GM19328 (cell line): ENCODE measurements around the gene TRIM47.

Experiments
- ATAC-seq: cut with Tn5 transposase; IDR thresholded peaks from one replicate; pipeline ENCODE4 v1.9.1; 2021; ENCODE audit warnings: mild to moderate bottlenecking, moderate library complexity; ENCODE audit not compliant: unreplicated experiment

Gene TRIM47

DNA sequence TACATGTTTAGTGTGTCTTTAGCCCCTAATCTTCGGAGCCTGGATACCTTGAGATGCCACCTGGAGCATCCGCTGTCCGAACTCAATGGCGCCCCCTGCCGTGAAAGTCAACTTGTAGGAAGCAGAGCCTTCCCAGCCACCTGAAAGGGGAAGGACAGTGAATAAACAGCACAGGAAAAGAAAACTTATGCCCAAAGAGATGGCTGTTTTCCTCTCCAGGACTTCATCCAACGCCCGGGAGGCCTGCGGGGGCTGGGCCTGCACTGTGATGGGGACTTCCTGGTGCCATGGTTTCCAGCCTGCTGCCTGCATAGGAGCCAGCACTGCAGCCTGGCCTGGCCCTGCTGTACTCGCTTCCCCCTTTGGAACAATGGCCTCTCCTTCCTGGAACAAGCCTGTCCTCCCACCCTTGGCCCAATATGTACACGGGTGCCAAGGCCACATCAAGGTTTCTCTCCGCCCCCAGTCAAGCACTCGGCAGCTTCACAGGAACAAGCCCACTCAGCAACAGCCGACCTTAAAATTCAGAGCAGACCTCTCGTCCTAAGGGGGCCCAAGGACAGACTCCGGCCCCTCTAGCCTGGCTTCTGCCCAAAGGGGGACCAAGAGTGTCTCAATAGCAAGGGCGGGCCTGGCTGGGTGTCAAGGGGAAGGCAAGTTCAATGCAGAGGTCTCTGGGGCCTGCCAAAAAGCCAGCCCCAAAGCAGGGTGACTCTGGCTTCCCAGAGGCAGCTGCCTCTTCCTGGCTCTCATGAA lies 29.7 kb downstream of the TRIM47 start:
- no peak for ATAC-seq

DNA sequence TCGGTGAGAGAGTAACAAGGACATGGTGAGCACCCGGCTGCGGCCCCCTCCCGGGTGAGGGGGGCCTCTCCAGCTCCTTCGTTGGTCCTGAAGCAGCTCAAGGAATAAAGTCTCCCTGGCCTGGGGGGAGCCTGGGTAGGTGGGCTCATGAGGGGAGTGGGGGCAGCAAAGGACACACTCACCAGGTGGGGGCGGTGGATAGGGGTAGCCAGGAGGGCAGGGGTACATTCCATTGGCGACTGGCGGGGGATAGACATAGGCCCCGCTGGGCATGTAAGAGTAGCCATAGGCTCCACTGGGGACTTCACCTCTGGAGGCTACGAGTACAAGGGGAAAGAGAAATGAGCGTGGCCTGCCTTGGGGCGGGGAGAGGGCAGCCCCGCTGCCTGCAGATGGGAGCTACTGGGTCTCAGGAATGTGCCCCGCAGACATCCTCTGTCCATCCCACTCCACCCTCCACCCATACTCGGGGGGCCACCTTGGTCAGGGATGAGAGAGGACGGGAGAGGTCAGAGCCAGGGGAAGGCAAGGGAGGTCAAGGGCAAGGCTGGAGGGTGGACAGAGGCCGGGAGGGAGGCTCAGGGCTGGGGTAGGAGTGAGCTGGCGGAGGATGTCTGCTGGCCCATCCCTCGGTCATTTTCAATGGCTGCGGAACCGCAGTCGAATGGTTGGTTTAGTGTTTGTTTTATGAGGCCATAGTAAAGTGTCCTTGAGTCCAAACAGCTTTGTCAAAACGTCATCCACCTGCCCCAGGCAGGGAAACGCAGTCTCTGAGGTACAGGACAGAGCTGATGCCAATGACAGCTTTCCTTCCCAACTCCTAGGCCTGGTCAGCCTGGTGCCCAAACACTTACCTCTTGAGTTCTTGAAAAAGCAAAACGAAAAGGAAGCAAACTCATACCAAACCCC lies 30.5 kb downstream of the TRIM47 start:
- ATAC-seq: no peak

DNA sequence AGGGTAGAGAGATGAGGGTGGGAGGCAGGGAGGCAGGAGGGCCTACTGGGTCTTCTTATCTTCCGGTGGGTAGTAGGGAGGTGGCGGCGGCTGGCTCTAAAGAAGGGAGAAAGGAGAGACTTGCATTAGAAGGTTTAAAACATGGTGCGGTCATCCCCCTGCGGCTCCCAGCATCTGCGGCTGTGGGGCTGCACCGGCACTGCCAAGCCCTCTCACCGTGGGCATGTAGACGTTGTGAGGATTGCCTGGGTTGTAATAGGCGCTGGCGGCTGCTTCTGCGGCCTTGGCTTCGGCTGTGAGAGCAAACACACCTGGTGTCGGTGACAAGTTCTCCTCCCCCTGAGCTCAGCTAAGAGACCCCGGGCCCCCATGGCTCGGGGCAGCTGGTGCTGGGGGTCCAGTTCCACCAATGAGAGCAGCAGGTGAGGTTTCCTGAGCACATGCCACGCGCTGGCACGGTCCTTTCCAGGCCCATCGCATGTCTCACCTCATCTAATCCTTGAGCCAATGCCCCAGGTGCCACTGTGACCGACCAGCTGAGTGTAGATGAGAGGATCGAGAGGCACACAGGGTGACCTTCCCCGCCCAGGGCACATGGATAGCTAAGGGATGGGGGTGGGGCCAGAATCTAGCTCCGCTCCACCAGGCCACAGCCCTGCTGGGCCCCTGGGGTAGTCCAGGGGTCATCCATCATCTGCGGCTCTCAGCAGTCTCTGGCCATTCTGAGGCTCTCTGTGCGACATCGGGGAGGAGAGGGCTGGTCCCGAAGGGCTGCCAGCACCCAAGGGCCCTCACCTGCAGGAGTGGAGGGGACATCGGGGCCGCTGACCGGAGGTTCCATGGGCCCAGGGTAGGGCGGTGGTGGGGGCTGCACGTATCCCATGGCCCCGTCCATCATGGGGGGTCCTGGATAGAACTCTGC lies 31.4 kb downstream of the TRIM47 start:
- ATAC-seq: no peak

DNA sequence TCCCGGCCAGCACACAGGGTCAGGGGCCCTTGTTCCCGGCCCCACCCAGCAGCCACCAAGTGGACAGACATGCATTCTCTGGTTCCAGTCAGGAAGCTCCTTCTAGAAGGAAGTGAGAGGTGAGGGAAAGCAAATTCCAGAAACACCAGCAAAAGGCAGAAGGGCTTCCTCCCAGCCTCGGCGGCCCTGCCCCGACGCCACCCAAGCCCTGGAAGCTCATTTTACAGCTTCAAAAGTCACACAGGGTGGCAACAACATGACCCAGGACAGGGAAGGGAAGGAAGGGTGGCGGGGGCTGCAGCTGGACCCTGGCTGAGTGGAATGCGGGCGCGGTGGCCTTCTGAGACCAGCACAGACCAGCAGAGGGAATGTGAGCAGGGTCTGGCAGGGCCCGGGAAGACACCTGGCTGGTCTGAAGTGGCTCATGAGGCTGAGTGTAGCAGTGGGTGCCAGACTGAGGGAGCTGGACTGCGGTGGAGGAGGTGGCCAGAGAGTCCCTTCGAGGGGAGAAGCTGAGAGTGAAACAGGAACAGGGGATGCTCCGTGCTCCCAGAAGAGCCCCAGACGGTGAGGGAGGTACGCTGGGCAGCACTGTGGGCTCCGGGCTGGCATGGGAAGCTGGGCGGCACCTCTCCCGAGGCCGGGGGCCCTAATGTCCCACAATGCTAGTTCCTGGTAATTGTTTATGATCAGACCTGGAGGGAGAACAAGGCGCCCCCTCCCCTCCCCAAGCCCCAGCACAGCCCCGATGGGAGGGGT lies 32.3 kb downstream of the TRIM47 start:
- ATAC-seq: no peak

DNA sequence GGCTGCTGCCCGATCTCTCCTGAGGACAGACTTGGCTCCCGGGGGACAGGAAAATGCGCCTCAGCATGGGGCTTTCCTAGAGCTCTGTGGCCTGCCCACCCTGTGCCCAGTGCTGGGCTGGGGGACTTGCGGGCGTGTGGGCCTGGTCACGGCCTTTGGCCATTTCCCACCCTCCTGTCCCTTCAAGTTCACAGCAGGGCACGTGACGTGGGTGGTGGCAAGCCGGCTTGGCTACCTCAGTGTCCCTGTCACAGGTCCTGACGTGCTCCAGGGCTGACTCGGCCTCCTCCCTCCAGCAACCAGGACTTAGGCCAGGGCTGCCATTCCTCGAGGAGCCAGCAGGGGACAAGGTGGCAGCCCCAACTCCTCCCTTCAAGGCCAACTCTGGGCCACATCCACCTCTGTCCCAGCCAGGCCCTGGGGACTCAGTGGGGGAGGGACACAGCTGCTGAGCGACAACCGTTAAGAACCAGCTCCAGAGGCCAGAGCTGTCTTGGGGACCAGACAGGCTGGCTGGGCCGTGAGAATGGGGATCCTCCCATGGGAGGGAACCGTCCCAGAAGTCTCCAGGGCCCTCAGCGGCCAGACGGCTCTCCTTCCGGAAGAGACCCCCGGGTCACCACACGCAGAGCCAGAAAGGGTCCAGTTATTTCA lies 33.2 kb downstream of the TRIM47 start:
- peak; percentile 68 for ATAC-seq

DNA sequence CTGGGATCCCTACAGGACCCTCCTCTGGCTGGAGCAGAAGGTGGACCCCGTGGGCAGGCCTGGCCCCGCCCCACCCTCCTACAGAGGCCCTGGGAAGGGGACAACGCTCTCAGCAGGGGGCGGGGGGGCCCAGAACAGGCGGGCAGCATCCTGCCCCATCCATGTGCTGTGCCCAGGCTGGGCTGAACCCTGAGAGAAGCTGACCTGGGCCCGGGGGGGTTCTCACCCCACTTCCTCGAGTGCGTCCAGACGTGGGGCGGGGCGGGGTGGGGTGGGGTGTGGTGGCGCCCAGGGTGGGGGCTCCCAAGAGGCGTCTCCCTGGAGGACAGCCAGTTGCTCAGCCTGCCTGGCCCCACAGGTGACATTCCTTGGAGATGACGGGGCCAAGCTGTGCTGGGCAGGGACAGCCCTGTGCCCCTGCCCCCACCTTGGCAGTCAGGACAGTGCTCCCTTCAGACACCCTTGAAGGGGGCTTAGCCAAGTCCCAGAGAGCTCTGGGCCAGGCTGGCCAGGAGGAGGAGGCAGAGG lies 33.8 kb downstream of the TRIM47 start:
- peak; percentile 1 for ATAC-seq

DNA sequence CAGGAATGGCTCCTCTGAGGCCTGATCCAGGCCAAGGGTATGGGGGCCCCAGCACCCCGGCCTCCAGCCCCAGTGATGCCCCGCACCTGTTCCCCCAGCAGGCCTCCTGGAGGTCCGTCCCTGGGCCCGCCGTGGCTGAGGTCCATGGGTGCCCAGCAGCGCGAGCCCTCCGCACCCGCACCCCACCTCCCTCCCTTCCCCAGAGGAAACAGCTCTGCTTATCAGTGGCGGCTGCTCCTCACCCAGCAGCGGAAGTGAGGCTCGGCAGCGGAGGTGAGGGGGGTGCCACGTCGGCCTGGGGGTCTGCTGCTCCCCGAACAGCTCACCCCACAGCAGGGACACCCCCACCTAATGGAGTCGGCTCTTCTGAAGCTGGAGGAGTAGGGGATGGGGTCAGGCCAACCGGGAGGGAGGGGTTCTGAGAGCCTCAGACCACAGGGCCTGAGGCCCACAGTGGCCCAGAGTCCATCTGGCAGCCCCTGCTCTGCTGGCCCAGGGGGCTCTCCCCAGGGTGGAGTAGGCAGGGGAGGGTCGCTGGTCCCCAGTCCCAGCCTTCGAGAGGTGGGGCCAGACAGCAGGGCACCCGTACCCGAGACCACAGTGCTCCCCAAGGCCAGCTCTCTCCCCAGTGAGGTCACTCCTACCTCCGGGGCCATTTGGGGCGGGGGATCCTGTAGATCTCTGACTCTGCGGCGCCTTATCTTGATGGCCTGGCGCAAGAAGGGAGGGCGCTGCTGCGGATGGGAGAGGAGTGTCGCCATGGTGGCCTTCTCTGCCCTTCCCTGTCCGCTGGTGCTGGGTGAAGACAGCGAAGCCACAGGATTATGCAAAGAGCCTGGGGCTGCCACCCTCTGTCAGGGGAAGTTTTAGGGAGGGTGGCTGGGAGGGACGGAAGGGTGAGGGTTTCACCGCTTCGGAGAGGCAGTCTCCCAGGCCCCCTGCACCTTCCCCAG lies 34.5 kb downstream of the TRIM47 start, which contains the start of gene UNC13D:
UNC13D (minus strand) TSS at position 828 of the 953 bp plus-strand sequence; CDS start at position 761, 67 bp downstream.
- ATAC-seq: no peak

DNA sequence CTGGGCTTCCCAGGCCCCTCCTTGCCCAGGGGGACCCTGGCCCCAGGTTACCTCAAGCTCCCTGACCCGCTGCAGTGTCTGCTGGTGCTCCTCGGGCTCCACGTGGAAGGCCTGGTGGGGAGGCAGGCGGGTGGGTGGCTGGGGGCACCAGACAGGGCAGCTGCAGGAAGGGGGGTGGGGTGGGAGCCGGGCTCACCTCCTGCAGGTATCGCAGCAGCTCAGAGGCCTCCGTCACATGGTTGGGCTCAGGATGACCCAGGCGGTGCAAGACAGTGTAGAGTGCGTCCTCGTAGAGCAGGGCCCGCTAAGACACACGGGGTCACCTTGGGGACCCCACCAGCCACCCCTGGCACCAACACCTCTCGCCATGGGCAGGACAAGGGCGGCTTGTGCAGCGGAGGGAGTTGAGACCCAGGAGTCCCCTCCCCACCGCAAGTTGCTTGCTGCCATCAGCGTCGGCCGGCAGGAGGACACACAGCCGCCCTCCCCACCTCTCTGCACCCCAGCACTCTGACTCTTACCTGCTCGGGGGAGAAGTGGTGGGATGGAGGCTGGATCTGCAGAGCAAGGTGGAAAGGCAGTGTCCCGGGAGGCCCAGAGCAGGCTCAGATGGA lies 35.3 kb downstream of the TRIM47 start:
- no peak for ATAC-seq

DNA sequence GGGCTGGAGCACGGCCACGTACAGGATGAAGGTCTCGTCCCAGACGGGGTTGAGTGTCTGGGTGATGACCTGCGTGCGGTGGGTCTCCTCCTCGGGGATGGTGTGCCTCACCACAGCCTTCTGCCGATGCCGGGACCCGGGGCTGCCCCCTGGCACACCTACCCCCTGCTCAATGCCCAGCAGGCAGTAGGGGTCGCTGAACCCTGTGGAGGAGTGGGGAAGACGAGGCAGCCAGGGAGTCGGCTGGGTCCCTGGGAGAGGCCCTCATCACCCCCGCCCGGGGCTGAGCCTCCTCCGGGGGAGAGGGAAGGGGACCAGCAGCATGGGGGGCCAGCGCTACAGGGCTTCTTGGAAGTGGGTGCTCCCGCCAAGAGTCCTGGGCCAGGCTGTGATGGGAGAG lies 36.0 kb downstream of the TRIM47 start:
- ATAC-seq: no peak

DNA sequence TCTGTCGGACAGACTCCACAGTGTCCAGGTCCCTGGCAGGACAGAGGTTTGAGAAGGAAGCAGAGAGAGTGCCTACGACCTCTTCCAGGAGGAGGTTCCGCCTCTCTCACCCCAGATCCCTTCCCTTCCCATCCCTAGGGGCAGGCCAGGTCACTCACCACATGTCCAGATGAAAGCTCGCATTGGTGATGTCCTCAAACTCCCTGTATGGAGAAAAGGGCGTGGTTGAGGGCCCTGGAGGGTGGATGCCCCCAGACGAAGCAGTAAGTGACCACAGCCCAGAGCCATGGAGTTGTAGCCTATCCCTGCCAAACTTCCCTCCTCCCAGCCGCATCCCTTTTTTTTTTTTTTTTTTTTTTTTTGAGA lies 37.6 kb downstream of the TRIM47 start:
- ATAC-seq: no peak

DNA sequence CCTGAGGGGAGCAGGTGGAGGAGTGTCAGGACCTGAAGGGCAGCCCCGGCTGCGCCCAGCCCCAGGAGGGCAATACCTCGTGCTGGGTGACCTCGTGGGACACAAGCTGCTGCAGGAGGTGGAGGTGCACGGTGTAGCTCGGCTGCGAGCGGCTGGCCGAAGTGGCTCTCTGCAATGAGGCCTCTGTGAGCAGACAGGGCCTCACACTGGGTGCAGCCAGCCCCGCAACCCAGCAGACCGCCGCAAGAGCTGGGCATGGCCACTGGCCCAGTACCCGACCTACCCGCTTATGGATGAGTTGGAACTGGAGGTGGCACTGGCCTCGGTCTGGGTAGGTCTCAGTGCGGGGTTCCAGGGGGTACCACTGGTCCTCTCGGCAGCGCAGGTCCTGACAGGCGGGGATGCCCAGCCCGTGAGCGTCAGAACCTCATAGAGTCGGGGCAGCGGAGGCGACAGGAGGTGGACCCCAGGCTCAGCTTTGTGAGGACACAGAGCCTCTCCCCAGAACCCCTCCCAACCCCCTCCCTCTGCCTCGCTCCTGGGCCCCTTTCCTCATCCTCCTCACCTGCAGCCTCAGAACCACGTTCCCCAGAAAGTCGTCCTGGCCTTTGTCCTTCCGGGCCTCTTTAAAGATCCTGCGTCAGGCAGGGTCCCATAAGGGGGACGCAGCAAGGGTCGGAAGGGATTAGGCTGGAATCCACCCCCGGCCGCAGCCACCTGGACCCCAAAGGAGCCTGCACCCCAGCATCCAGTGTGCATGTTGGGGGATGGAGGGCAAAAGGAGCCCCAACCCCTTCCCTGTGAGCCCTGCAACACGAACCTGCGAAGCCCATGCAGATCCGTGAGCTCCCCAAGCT lies 38.2 kb downstream of the TRIM47 start:
- ATAC-seq: no peak

DNA sequence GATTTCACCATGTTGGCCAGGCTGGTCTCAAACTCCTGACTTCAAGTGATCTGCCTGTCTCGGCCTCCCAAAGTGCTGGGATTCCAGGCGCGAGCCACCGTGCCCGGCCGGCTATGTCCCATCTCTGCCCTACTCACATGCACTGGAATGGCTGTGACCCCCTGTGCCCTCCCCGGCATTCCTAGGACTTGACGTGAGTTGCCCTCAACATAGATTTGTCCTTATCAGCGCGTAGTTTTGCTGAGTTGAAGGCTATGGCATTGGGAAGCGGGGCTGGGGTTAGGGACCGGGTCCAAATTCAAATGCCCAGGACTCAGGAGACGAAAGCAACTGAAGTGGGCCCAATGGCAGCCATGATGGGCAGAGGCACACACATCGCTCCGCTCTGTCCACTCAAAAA lies 40.0 kb downstream of the TRIM47 start:
- ATAC-seq: no peak

DNA sequence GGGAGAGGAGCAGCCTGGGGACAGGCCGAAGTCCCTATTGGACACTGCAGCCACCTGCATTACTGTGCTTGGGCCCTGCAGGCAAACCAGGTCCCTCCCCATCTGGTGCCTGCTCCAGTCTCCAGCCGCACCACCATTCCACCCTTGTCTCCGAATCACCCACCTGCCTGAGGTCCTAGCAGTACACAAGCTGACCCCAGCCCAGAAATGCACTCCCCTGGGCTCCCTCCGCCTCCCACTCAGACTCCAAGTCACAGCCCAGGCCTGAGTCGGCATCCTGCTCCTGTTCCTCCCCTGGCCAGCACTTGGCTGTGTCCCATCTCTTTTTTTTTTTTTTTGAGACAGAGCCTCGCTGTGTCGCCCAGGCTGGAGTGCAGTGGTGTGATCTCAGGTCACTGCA lies 40.5 kb downstream of the TRIM47 start:
- ATAC-seq: no peak

DNA sequence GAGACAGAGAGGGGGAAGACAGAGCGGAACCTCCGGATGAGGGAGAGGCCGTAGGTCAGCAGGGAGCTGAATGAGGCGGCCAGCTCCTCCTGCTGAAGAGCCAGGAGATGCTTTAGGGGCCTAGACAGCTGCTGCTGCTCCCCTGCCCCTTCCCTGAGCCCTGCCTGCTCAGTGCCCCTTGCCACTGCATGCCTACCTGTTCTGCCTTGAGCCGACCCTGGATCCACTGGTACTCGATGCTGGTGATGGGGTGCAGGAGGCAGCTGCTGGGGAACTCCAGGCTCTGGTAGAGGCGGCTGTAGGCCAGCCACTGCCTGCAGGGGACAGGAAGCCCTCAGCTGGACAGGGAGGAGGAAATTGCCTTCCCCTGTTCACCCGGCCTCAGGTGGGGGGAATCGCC lies 41.8 kb downstream of the TRIM47 start:
- no peak for ATAC-seq

DNA sequence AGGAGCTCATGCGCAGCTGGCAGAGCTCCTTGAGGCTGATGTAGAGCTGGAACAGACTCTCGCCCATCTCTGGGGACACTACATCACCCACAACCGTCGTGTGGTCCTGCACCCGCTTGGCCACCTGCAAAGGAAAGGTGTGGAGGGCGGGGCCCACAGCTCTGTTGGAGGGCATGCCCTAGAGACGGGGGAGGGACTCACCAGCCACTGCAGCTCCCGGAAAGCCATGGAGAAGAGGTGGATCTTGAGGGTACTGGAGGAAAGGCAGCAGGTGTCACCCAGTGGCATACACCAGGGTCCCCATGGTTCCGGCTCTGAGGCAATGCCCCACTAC lies 42.8 kb downstream of the TRIM47 start:
- ATAC-seq: no peak

DNA sequence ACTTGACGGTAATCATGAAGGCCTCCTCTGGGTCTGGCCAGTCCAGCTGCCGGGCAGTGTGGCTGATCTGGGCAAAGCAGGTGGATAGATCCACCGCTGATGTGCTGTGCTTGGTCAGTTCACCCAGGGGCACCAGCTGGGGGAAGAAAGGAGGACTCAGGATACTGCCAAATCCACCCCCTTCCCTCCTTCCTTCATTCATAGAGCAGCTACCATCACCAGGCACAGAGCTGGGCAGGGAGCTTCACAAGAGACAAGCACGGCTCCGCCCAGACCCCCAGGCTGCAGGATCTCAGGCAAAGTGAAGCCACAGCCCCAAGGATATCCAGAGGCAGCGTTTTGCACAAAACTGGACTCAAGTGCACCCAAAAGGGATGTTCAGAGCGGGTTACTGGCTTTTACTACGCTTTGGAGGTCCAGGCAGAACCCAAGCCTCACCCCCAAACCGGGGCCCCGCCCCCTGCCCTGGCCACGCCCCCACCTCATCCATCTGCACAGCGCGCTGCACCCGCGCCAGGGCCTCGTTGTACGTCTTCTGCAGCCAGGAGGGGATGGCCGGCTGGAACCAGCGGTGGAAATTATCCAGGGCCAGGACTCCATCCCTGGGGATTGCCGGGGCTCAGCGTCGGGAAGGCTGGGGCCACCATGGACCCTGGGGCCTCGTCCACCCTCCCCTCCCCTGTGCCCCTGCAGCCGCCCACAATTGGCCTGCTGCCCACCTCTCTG lies 43.3 kb downstream of the TRIM47 start:
- no peak for ATAC-seq
